IPS-11a (cell line): ENCODE measurements around the gene FAM107B.
"Not testable (repeated sequence)": the region's sequence is repeated elsewhere in the genome, so short reads cannot be mapped to it uniquely, and the experiment has no call there.

Experiments
- H3K4me3 ChIP-seq: one replicate; pipeline ENCODE4 v1.5.1; 2013; ENCODE audit warnings: low read depth, low read length, control low read depth

FAM107B gene

GRCh38 chr10:14667280-14667679 lies 107.4 kb downstream of the FAM107B start:
- H3K4me3 ChIP-seq = no peak overlapping the region

- no peak overlapping the region for H3K4me3 ChIP-seq
Measured at GRCh38 chr10:14665865-14666857, 108.5 kb downstream of the FAM107B start.

GRCh38 chr10:14665304-14665703 lies 109.4 kb downstream of the FAM107B start:
- no peak overlapping the region for H3K4me3 ChIP-seq

- no peak overlapping the region for H3K4me3 ChIP-seq
Measured at GRCh38 chr10:14664345-14664744, 110.4 kb downstream of the FAM107B start.

GRCh38 chr10:14661818-14662217 lies 112.9 kb downstream of the FAM107B start:
- H3K4me3 ChIP-seq = no peak overlapping the region

GRCh38 chr10:14660831-14661230 lies 113.9 kb downstream of the FAM107B start:
- no peak overlapping the region for H3K4me3 ChIP-seq

- no peak overlapping the region for H3K4me3 ChIP-seq
Measured at GRCh38 chr10:14659626-14660196, 115.0 kb downstream of the FAM107B start.

GRCh38 chr10:14659137-14659536 lies 115.6 kb downstream of the FAM107B start:
- not testable (repeated sequence) for H3K4me3 ChIP-seq

- H3K4me3 ChIP-seq = no peak overlapping the region
Measured at GRCh38 chr10:14658331-14659127, 116.2 kb downstream of the FAM107B start.

GRCh38 chr10:14656052-14656730 lies 118.5 kb downstream of the FAM107B start:
- no peak overlapping the region for H3K4me3 ChIP-seq

- H3K4me3 ChIP-seq = no peak overlapping the region
Measured at GRCh38 chr10:14654821-14655382, 119.8 kb downstream of the FAM107B start.

- no peak overlapping the region for H3K4me3 ChIP-seq
Measured at GRCh38 chr10:14653271-14654161, 121.2 kb downstream of the FAM107B start.

- no peak overlapping the region for H3K4me3 ChIP-seq
Measured at GRCh38 chr10:14652816-14653215, 121.9 kb downstream of the FAM107B start.

GRCh38 chr10:14652067-14652466 lies 122.6 kb downstream of the FAM107B start:
- H3K4me3 ChIP-seq = no peak overlapping the region

- H3K4me3 ChIP-seq = no peak overlapping the region
Measured at GRCh38 chr10:14649739-14650138, 125.0 kb downstream of the FAM107B start.

- no peak overlapping the region for H3K4me3 ChIP-seq
Measured at GRCh38 chr10:14648946-14649345, 125.8 kb downstream of the FAM107B start.

- H3K4me3 ChIP-seq = no peak overlapping the region
Measured at GRCh38 chr10:14648005-14648765, 126.5 kb downstream of the FAM107B start.

GRCh38 chr10:14645239-14645960 lies 129.3 kb downstream of the FAM107B start:
- no peak overlapping the region for H3K4me3 ChIP-seq
